GM18526 (cell line): ENCODE measurements around the gene FIGNL2.

Source experiments
- POLR2A ChIP-seq: IDR thresholded peaks from 3 replicates; pipeline ENCODE4 v1.6.1; 2011; ENCODE audit not compliant: insufficient read length; ENCODE audit errors: extremely low read depth

The FIGNL2 gene, protein sequence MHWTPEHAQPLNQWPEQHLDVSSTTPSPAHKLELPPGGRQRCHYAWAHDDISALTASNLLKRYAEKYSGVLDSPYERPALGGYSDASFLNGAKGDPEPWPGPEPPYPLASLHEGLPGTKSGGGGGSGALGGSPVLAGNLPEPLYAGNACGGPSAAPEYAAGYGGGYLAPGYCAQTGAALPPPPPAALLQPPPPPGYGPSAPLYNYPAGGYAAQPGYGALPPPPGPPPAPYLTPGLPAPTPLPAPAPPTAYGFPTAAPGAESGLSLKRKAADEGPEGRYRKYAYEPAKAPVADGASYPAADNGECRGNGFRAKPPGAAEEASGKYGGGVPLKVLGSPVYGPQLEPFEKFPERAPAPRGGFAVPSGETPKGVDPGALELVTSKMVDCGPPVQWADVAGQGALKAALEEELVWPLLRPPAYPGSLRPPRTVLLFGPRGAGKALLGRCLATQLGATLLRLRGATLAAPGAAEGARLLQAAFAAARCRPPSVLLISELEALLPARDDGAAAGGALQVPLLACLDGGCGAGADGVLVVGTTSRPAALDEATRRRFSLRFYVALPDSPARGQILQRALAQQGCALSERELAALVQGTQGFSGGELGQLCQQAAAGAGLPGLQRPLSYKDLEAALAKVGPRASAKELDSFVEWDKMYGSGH

DNA sequence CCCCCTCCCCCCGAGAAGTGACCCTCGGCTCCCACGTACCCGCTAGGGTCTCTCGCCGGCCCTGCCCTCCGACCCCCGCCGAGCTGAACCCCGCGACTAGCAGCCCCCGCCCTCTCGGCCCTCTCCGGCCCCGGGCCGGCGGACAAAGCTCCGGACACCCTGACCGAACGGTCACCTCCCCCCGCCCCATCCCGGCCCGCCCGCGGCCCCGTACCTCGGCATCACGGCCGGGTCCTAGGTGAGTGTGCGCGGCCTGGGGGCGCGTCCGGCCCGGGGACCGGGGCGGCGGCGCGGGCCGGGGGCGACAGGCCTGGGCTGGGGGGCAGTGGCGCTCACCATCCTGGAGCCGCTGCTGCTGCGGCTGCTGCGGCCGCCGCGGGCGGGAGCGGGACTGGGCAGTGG is at the start of gene FIGNL2:
FIGNL2 (minus strand) TSS at position 393 of the 402 bp plus-strand sequence. CDS start 26,305 bp downstream, outside the sequence.
- TF ChIP-seq POLR2A = no peak

DNA sequence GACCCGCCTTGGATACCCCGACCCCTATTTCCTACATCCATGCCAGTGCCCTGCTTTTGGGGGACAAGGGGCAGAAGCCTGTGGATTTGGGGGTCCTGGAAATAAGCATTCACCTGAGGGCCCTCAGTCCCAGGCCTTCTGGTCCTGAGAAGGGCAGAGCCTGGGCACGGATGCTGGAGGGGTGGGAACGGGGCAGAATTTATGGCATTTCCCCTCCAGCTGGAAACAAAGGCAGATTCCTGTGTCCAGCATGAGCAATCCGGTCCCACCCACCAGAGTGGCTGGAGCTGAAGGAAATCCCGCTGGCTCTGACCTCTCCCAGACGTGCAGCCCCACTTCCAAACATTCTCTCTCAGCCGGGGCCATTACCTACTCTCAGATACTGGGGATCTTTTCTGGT is 48.7 kb upstream of the FIGNL2 start:
- TF ChIP-seq POLR2A = no peak

DNA sequence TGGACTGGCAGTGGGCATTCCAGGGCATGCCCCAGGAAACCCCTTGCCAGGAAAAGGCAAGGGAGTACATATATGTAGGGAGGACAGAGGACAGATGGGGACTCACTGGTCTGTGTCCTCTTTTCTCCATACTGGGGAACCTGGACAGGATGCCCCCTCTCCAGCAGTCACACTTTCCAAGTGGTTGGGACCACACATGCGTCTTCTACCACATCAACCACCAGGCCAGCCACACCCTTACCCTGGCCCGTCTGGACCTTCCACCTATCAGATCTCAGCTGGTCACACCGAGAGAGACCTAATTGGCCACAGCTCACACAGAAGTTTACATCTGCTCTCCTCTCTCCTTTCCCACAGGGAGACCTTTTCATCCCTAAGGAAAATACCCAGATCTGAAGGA is 47.7 kb upstream of the FIGNL2 start:
- no peak for TF ChIP-seq POLR2A

DNA sequence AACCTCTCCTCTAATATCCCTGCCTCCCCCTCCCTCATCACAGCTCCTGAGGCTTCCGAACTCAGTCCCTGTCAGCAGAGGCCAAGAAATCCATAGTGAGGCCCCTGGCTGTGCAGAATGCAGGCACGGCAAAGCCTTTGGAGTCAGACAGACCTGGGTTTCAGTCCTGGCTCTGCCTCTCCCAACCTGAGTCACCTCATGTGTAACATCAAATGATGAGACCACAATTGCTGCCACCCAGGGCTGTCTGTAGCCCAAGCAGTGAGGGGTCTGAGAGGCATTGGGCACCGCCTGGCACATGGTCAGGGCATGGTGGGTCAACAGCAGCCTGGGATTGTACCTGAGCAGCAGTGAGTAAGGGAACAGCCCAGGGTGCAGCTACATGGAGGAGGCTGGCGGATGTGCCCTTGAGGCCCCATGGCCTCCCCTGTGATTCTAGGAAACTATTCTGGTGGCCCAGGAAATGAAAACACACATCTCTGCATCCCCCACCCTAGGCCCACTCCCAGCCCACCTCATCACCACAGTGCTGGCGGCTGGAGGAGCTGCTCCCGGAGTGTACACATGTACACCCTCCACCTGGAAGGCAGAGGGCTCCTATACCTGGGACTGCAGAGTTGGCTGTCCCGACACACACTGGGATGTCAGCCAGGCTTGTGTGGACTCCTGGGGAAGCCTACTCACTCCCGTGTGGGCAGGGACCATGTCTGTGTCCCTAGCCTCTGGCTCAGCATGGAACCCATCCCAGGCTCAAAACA is 47.0 kb upstream of the FIGNL2 start:
- TF ChIP-seq POLR2A = no peak

DNA sequence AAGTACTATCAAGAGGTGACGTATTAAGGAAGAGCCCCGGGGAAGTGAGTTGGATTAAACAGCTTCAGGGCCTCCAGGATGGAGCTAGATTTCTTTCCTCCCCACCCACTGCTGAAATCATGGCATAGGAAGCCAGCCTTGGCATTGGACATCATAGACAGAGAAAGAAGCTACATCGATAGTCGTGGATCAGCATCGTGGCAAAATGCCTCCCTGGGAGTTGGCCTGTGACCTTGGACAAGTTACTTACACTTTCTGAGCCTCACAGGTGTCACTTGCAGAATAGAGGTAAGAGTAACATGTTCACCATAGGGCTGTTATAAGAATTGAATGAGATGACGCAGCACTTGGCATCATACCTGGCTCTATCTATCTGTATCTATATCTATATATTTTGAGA is 45.3 kb upstream of the FIGNL2 start:
- no peak for TF ChIP-seq POLR2A

DNA sequence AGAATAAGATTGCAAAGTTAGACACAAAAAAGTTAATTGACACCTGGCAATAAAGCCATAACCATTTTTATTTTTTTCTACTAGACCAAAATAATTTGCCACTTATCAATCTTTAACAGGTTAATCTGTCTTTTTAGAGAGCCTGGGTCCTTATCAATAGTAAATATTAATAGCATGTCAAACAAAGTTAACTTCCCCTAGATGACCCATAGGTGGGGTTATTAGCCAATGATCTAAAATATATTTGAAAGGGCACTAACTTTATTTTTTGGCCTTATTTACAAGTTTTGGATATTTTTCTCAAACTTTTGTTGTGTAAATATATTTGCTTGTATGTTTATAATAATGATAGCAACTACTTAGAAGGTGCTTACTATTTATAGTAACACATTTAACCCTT is 43.3 kb upstream of the FIGNL2 start:
- no peak for TF ChIP-seq POLR2A

DNA sequence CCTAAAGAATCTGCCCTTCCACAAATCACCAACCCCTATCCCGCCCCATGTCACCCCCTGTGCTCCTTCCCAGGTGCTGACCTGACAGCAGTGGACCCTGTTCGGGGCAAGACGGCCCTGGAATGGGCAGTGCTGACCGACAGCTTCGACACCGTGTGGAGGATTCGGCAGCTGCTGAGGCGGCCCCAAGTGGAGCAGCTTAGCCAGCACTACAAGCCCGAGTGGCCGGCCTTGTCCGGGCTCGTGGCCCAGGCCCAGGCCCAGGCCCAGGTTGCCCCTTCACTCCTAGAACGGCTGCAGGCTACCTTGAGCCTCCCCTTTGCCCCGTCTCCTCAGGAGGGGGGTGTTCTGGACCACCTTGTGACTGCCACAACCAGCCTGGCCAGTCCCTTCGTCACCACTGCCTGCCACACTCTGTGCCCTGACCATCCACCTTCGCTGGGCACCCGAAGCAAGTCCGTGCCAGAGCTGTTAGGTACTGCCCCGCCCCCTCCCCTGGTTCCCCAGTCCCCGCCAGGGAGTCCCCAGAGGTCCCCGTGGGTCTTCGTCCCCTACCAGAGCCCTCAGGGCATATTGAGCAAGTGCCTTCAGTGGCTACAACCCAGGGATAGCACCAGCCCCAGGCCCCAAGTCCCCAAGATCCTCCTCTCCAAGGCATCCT is 42.1 kb upstream of the FIGNL2 start:
- TF ChIP-seq POLR2A = no peak

DNA sequence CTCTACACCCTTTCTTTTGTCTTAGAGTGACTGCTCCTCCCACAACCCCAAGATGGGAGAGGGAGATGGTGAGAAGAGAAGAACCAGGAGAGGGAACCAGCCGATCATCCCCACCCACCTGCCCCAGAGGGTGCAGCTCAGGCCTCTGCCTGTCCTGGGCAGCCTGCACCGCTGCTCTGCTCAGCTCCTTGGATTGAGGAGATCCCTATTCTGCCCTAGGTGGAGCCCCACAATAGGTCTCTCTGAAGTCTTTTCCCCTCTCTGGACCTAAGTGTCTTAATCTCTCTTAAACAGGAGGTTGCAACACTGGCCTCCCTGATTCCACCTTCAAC is 41.6 kb upstream of the FIGNL2 start:
- TF ChIP-seq POLR2A = no peak

DNA sequence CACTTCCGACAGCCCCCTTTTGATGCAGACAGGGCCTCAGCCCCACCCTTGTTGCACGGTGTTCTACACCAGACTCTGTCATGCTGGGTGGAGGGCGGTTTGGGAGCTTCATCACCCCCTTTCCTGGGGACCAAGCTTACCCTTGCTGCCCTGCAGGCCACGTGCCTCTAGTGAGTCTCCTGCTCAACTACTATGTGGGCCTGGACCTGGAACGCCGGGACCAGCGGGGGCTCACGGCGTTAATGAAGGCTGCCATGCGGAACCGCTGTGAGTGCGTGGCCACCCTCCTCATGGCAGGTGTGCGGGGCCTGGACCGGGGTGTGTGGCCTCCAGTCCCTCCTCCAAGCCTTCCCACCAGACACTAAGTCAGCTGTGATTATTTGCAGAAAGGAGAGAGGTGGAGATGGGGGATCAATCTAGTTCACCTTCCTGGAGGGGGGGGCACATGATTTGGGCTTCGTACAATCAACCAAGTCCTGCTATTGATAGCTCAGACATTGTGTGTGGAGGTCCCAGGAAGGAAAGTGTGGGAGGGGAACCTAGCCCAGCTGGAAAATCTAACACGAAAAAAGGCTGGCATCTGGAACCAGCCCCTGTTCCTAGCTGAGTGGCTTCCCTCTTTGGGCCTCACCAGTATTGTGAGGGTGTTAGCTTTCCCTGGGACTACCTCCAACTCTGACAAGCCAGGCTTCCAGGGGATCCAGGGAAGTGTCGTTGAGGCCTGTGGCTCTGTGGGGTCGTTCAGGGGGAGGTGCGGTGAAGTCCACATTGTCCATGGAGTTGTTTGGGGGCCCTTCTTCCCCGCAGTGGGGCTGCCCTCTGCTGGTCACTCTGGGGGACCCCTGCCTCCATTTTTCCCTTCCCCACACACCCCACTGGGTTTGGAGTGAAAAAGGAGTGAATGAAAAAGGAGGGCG is 41.0 kb upstream of the FIGNL2 start:
- no peak for TF ChIP-seq POLR2A

DNA sequence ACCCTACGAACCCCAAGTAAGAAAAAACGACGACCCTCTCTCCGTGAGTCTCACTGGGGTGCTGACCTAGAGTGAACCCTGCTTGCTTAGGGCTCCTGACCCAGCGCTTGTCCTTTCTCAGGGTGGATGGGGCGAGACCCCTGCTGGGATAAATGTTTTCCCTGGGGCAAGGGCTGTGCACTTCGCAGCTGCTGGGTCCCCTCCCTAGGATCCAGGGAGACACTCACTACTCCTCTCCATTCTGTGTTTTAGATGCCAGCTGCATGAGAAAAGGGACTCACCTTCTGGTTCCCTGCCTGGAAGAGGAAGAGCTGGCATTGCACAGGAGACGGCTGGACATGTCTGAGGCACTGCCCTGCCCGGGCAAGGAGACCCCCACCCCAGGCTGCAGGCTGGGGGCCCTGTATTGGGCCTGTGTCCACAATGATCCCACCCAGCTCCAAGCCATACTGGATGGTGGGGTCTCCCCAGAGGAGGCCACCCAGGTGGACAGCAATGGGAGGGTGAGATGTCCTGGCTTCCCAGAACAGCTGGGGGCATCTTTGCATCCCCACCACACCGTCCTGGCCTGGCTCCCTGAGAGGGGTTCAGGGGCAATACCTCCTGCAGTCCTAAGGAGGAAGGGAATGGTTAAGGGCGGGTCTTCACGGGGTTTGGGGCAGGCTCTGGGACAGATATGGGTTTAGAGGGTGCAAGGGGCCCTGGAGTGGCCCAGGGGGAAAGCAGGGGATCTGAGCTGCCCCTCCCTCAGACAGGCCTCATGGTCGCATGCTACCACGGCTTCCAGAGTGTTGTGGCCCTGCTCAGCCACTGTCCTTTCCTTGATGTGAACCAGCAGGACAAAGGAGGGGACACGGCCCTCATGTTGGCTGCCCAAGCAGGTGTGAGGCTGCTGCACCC is 40.0 kb upstream of the FIGNL2 start:
- no peak for TF ChIP-seq POLR2A

DNA sequence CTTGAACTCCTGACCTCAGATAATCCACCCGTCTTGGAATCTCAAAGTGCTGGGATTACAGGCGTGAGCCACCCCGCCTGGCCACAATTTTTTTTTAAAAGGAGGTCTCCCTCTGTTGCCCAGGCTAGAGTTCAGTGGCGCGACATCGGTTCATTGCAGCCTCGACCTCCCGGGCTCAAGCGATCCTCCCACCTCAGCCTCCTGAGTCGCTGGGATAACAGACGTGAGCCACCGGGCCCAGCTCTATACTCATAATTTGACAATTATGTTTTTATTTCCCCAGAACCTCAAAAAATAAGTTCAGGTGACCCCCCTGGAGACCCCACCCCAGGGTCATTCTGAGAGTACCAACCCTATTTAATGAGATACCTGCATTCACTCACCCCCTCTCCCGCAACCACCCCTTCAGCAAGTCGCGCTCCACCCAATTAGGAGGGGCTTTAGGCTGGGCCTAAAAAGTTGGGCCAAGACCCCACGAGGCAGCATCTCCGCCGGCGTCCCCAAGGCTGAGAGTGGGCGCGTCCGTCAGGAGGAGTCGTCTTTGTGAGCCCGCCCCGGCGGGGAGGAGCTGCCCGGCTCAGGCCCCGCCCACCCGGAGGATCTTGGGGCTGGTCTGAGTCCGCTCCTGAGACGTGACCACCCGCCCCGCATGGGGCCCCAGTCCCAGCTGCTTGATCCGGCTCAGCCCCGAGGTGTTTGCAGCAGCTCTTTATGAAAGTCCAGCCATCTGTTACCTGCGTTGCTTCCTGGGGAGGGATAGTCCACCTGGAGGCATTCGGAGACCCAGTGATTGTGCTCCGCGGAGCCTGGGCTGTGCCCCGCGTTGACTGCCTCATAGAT is 39.2 kb upstream of the FIGNL2 start, which contains the start of gene ANKRD33:
ANKRD33 (plus strand) TSS at position 628 of the 840 bp plus-strand sequence; CDS start at position 712, 84 bp downstream.
- TF ChIP-seq POLR2A = no peak

DNA sequence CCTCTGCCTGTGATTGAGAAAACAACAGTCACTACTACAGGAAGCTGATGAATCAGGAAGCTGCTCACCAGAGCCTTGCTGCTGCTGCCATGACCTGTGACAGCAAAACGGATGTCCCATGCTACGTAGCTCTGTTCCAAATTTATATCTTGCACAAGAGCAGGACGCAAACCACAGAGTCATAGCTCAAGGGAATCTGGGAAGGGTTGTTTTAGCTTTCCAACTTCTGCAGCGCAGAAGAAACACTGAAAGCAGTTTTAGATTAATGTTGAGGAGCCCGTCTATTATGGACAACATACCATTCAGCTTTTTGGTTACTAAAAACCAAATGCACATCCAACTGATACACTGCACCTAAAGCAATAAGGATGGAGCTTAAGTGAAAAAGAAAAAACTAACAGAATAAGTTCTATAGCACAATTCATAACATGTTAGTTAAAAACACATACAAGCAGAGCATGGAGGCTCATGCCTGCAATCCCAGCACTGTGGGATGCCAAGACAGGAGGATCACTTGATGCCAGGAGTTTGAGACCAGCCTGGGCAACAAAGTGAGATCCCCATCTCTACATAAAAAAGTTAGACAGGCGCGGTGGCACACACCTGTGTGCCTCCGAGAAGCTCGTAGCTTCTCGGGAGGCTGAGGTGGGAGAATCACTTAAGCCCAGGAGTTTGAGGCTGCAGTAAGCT is 37.6 kb upstream of the FIGNL2 start:
- no peak for TF ChIP-seq POLR2A
